Right cardiac atrium (tissue), 5 donors: ENCODE measurements around the gene NEK11. TPM values are rescaled to one million over a fixed set of nuclear protein-coding genes. Genes with fewer than 3 reads are reported as not detected.

ENCODE experiments used
- ATAC-seq, 2 donors: fragments of 200-7000 bp; cut with Tn5 transposase; one replicate each; pipeline versions ENCODE4 v1.8.0 to v1.9.1; 2020; ENCODE audit warnings: moderate library complexity in 2 of 2, mild to moderate bottlenecking in 1 of 2
- DNase-seq, 3 donors: peaks; one replicate each; pipeline ENCODE4 v3.0.0-alpha.2; 2020
- H3K27ac ChIP-seq: one replicate; pipeline ENCODE4 v1.5.1; 2013; ENCODE audit warnings: mild to moderate bottlenecking, low read length, control low read depth, moderate library complexity
- H3K27me3 ChIP-seq: one replicate; pipeline ENCODE4 v1.6.1; 2013; ENCODE audit not compliant: control insufficient read depth, insufficient read depth
- H3K4me1 ChIP-seq: one replicate; pipeline ENCODE4 v1.6.1; 2013; ENCODE audit warnings: low read length; ENCODE audit not compliant: control insufficient read depth, insufficient read depth
- H3K4me3 ChIP-seq: one replicate; pipeline ENCODE4 v1.5.1; 2013; ENCODE audit warnings: low read length, control low read depth
- H3K9me3 ChIP-seq: one replicate; pipeline ENCODE4 v1.6.1; 2013; ENCODE audit warnings: low read length; ENCODE audit not compliant: control insufficient read depth
- WGBS: extraction: QIAGEN DNeasy Blood & Tissue Kit; methylation state at CpG from one replicate; pipeline ENCODE4 v1.1.7; 2013; 5-methylcytosine and 5-hydroxymethylcytosine counted together
- intact Hi-C, 4 donors: fragments of 100-400 bp; cut with DNase I; formaldehyde crosslinking; loops; one replicate each; pipeline versions ENCODE4 v1.11.0 to v1.14.0; 2022 to 2023
- polyA plus RNA-seq: library from polyadenylated mRNA; stranded (reverse); fragments of 200-250 nt; gene quantifications from one replicate; pipeline ENCODE4 v1.2.3, GENCODE V29; 2013
- total RNA-seq, 4 donors: library from RNA; stranded (reverse); fragmentation: NEBNext Ultra II Directional; extraction: Animal tissue kit (Norgen Biotek cat#: 25700); gene quantifications; one replicate each; pipeline ENCODE4 v1.2.1, GENCODE V29; 2021
- donor health status: healthy with polysubstance abuse.
- donor health status: DM: no; HTN: yes; CAD: no.
- donor health status: DM: no; HTN: no; CAD: no.
- donor health status: DM: no; HTN: yes; CAD: no; lungs with severe emphysema.
- donor health status: DM: yes; HTN: yes; CAD: no.

The NEK11 gene
- total and polyA plus RNA-seq, 5 donors = 1.1 to 3.6 (median 2.6) TPM

GRCh38 chr3:131081224-131081623 lies 54.5 kb downstream of the NEK11 start:
- Histone ChIP-seq H3K9me3 (no peaks in the 10 kb centered on the region), H3K27me3 (no peaks in the 10 kb centered on the region), H3K27ac (no peak overlapping the region), H3K4me1 (no peaks in the 10 kb centered on the region), H3K4me3 (no peak overlapping the region)
- intact Hi-C loops = no loop called here
- ATAC-seq (no peak), DNase-seq (no peak)
- WGBS = 94% methylated on average over 1 of the region's 1 CpG

GRCh38 chr3:131082246-131082645 lies 55.6 kb downstream of the NEK11 start:
- Histone ChIP-seq H3K27me3 (no peaks in the 10 kb centered on the region), H3K9me3 (no peaks in the 10 kb centered on the region), H3K27ac (no peak overlapping the region), H3K4me1 (no peaks in the 10 kb centered on the region), H3K4me3 (no peak overlapping the region)
- 97% methylated on average over 4 of the region's 4 CpGs for WGBS
- ATAC-seq (no peak), DNase-seq (no peak)
- intact Hi-C loops = no loop called here

DNA sequence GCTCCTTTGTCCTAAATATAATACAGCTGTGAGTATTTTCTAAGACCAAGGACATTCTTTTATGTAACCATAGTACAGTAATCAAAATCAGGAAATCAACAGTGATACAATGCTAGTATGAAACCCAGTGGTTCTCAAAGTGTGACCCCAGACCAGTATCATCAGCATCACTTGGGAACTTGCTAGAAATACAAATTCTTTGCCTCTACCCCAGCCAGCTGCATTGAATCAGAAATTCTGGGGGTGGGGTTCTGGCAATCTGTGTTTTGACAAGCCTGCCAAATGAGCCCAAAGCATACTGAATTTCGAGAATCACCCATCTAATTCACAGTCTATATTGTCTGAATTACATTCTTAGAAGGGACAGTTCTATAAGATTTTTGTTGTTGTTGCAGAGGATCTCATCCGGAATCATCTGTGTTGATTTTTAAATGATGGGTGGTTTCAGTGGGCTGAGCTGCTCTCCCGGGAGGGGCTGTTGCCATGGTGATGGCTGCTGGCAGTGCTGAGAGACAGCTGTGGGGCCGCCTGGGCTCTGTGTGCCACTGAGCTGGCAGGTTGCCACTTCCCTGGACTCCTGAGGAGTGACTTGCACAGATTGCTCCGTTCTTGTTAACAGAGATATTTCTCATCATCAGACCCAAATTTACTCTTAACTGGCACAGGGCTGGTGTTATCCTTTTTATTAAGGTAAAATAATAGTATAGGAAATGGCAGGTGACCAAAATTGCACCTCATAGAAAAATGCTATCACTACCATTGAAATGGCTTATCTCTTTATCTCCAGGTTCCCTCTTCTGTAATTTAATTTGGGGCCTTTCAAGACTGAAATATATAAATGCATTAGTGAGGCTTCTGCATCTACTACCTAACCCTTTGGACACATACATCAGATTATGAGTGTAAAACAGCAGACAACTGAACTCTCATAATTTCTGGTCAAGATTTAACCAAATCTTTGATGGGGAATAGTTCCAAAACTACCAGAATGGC lies 56.5 kb downstream of the NEK11 start:
- ATAC-seq = peak in 1 of 2 donors; percentile 32
- intact Hi-C loops = no loop called here
- 24% methylated on average over 5 of the region's 5 CpGs for WGBS
- Histone ChIP-seq H3K4me1 (no peaks in the 10 kb centered on the region), H3K9me3 (no peaks in the 10 kb centered on the region), H3K27me3 (no peaks in the 10 kb centered on the region), H3K27ac (no peak overlapping the region), H3K4me3 (no peak overlapping the region)
- peak; percentile 59 to 82 (median 82) for DNase-seq

GRCh38 chr3:131091768-131092167 lies 65.1 kb downstream of the NEK11 start:
- ATAC-seq (no peak), DNase-seq (no peak)
- H3K9me3 ChIP-seq = no peaks in the 10 kb centered on the region
- no peaks in the 10 kb centered on the region for H3K4me1 ChIP-seq
- H3K27ac ChIP-seq = no peak overlapping the region
- no peaks in the 10 kb centered on the region for H3K27me3 ChIP-seq
- intact Hi-C loops = no loop called here
- no peak overlapping the region for H3K4me3 ChIP-seq
- 96% methylated on average over 3 of the region's 3 CpGs for WGBS

DNA sequence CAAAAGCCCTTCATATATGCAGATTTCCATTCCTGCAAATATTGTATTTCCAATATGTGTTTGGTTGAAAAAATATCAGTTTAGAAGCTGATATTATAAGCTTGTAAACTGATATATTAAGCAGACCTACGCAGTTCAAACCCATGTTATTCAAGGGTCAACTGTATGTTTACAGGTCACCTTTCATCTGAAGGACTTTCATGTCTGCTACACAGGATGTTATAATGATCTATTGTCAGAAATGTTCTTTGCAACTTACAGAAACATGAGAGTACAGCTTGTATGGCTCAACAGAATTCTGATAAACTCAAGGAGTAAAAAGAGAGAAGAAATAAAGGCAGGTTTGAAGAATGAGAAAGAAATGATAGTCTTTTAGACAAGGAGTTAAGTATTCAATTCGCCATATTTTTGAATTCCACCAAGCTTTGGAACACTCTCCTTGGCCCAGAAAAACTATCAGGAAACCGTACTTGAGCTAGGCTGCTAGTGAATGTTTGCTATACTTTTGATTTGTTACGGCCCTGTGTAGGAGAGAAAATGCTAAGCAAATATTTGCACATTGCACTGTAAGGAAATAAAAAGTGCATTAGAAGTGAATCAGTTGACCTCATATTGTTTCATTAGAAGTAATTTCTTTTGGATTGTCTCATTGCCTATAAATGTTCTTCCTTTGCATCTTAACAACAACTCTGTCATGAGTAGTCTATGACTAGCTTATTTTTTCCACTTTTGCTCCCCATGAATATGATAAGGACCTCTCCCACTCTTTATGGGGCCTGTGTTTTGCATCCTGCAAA lies 81.2 kb downstream of the NEK11 start:
- intact Hi-C loops = no loop called here
- no peaks in the 10 kb centered on the region for H3K9me3 ChIP-seq
- DNase-seq = no peak
- no peak overlapping the region for H3K27ac ChIP-seq
- ATAC-seq = no peak
- WGBS = 88% methylated on average over 4 of the region's 4 CpGs
- no peak overlapping the region for H3K4me3 ChIP-seq
- no peaks in the 10 kb centered on the region for H3K4me1 ChIP-seq
- H3K27me3 ChIP-seq = no peaks in the 10 kb centered on the region

GRCh38 chr3:131109156-131109555 lies 82.5 kb downstream of the NEK11 start:
- DNase-seq (no peak), ATAC-seq (no peak)
- Histone ChIP-seq H3K27me3 (no peaks in the 10 kb centered on the region), H3K27ac (no peak overlapping the region), H3K4me1 (no peaks in the 10 kb centered on the region), H3K4me3 (no peak overlapping the region), H3K9me3 (no peaks in the 10 kb centered on the region)
- intact Hi-C loops = no loop called here

GRCh38 chr3:131110087-131110486 lies 83.4 kb downstream of the NEK11 start:
- Histone ChIP-seq H3K4me3 (no peak overlapping the region), H3K27ac (no peak overlapping the region), H3K9me3 (no peaks in the 10 kb centered on the region), H3K4me1 (no peaks in the 10 kb centered on the region), H3K27me3 (no peaks in the 10 kb centered on the region)
- ATAC-seq = no peak
- 76% methylated on average over 1 of the region's 1 CpG for WGBS
- intact Hi-C loops = no loop called here
- no peak for DNase-seq

GRCh38 chr3:131114256-131114655 lies 87.6 kb downstream of the NEK11 start:
- Histone ChIP-seq H3K9me3 (no peaks in the 10 kb centered on the region), H3K27me3 (no peaks in the 10 kb centered on the region), H3K27ac (no peak overlapping the region), H3K4me1 (no peaks in the 10 kb centered on the region), H3K4me3 (no peak overlapping the region)
- DNase-seq (no peak), ATAC-seq (no peak)
- intact Hi-C loops = no loop called here
- 33% methylated on average over 3 of the region's 3 CpGs for WGBS

DNA sequence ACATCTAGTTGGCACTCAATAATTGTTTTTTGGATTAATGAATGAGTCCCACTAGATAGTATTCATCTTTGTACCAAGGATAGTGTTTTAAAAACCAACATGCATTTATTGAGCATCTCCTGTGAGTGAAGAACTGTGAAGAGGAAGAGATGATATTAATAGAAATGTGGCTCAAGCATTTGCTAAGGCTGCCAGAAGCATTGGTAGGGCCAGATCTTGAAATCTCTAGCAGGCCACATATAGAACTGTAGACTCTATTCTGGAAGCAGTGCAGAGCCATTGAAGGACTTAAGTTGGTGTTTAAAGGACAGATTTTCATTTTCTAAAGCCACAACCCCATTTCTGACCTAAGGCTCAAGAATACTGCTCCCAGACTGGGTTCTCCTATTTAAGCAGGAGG lies 99.0 kb downstream of the NEK11 start:
- DNase-seq = no peak
- intact Hi-C loops = no loop called here
- ATAC-seq = no peak
- Histone ChIP-seq H3K4me3 (no peak overlapping the region), H3K9me3 (no peaks in the 10 kb centered on the region), H3K27me3 (no peaks in the 10 kb centered on the region), H3K27ac (no peak overlapping the region), H3K4me1 (no peaks in the 10 kb centered on the region)

GRCh38 chr3:131140891-131141290 lies 114.2 kb downstream of the NEK11 start:
- DNase-seq (no peak), ATAC-seq (no peak)
- Histone ChIP-seq H3K9me3 (no peaks in the 10 kb centered on the region), H3K4me3 (no peak overlapping the region), H3K27me3 (no peaks in the 10 kb centered on the region), H3K27ac (no peak overlapping the region), H3K4me1 (no peaks in the 10 kb centered on the region)
- 93% methylated on average over 1 of the region's 1 CpG for WGBS
- intact Hi-C loops = no loop called here

DNA sequence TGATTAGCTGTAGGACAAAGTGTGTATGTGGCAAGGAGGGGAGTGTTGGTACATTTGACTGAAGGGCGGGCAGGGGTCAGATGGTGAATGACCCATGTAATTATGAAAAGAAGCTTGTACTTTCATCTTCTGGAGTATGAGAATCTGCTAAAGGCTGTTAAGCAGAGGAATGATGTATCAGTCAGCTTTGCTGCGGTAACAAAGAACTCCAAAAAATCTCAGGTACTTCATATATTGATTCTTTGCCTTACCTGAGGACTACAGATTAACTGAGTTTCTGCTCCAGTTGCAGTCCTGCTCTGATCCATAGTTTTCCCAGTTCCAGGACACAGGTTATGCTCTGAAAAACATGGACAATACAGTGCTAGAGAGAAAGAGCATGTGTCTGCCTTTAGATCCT lies 115.1 kb downstream of the NEK11 start:
- H3K27me3 ChIP-seq = no peaks in the 10 kb centered on the region
- no peak overlapping the region for H3K4me3 ChIP-seq
- no peaks in the 10 kb centered on the region for H3K9me3 ChIP-seq
- no peaks in the 10 kb centered on the region for H3K4me1 ChIP-seq
- DNase-seq (no peak), ATAC-seq (no peak)
- no peak overlapping the region for H3K27ac ChIP-seq
- intact Hi-C loops = no loop called here
- over 99% methylated on average over 2 of the region's 2 CpGs for WGBS
